CD4-positive, CD25-positive, alpha-beta regulatory T cell (primary cell): ENCODE results near the gene DMD. TPM values are rescaled to one million over a fixed set of nuclear protein-coding genes. Genes with fewer than 3 reads are reported as not detected.

Experiments used
- ATAC-seq, 2 donors: fragments of 150-1000 bp; cut with Tn5 transposase; one replicate each; pipeline ENCODE4 v1.10.0; 2021; ENCODE audit warnings: low read depth in 2 of 2, moderate number of reproducible peaks in 2 of 2, moderate library complexity in 1 of 2
- DNase-seq, 3 donors: peaks; one replicate each; pipeline versions ENCODE4 v3.0.0 to v3.0.0-alpha.2; 2012 to 2022; ENCODE audit warnings: mixed read lengths in 1 of 3
- H3K27ac ChIP-seq: one replicate; pipeline ENCODE4 v1.7.0; 2013; ENCODE audit warnings: mild to moderate bottlenecking, low read length; ENCODE audit not compliant: insufficient read depth, poor library complexity, severe bottlenecking
- H3K27me3 ChIP-seq: one replicate; pipeline ENCODE4 v1.7.0; 2013; ENCODE audit warnings: low read length; ENCODE audit not compliant: control insufficient read depth, insufficient read depth
- H3K36me3 ChIP-seq: one replicate; pipeline ENCODE4 v1.7.0; 2013; ENCODE audit warnings: mild to moderate bottlenecking, low read length, moderate library complexity; ENCODE audit not compliant: control insufficient read depth, insufficient read depth
- H3K4me1 ChIP-seq: 2 replicates; pipeline ENCODE4 v1.7.0; 2013; ENCODE audit warnings: mild to moderate bottlenecking, low read length; ENCODE audit not compliant: insufficient read depth, control insufficient read depth, poor library complexity, severe bottlenecking
- H3K4me3 ChIP-seq: one replicate; pipeline ENCODE4 v1.7.0; 2013; ENCODE audit warnings: low read depth, mild to moderate bottlenecking, low read length, moderate library complexity
- H3K9me3 ChIP-seq, 2 experiments: 1 replicate in 1 of 2; 2 replicates in 1 of 2; pipeline ENCODE4 v1.7.0; 2013; ENCODE audit warnings: low read length in 2 of 2, mild to moderate bottlenecking in 1 of 2, moderate library complexity in 1 of 2; ENCODE audit not compliant: control insufficient read depth in 2 of 2
- H3K27ac Mint-ChIP-seq, 3 donors: one replicate each; pipeline ENCODE4 v1.8.0; 2020 to 2022; ENCODE audit warnings: mild to moderate bottlenecking in 3 of 3, mixed read lengths in 3 of 3, moderate library complexity in 2 of 3
- H3K27me3 Mint-ChIP-seq: one replicate; pipeline ENCODE4 v1.8.0; 2022; ENCODE audit warnings: mild to moderate bottlenecking, mixed read lengths
- H3K36me3 Mint-ChIP-seq: one replicate; pipeline ENCODE4 v1.8.0; 2020; ENCODE audit warnings: mixed read lengths
- H3K4me1 Mint-ChIP-seq, 4 donors: one replicate each; pipeline ENCODE4 v1.8.0; 2020 to 2022; ENCODE audit warnings: mixed read lengths in 4 of 4, mild to moderate bottlenecking in 1 of 4
- H3K4me3 Mint-ChIP-seq, 4 donors: one replicate each; pipeline ENCODE4 v1.8.0; 2020 to 2022; ENCODE audit warnings: mild to moderate bottlenecking in 4 of 4, mixed read lengths in 4 of 4, moderate library complexity in 3 of 4
- H3K9me3 Mint-ChIP-seq, 7 donors: one replicate each; pipeline ENCODE4 v1.8.0; 2020 to 2022; ENCODE audit warnings: mixed read lengths in 7 of 7, mild to moderate bottlenecking in 3 of 7, moderate library complexity in 2 of 7
- polyA plus RNA-seq, 4 donors: library from polyadenylated mRNA; unstranded; fragments of 300-500 nt; fragmentation: Illumina TruSeq; gene quantifications; one replicate each; pipeline ENCODE4 v1.2.3, GENCODE V29; 2021
- total RNA-seq: library from RNA; stranded (reverse); gene quantifications from one replicate; pipeline ENCODE4 v1.2.3, GENCODE V29; 2022

DMD gene
- total RNA-seq = 2.8 TPM
- polyA plus RNA-seq = 1 to 10 TPM in 1 of 4 donors, under 1 TPM in 3; 0.20 to 1.2 (median 0.82) TPM

DNA sequence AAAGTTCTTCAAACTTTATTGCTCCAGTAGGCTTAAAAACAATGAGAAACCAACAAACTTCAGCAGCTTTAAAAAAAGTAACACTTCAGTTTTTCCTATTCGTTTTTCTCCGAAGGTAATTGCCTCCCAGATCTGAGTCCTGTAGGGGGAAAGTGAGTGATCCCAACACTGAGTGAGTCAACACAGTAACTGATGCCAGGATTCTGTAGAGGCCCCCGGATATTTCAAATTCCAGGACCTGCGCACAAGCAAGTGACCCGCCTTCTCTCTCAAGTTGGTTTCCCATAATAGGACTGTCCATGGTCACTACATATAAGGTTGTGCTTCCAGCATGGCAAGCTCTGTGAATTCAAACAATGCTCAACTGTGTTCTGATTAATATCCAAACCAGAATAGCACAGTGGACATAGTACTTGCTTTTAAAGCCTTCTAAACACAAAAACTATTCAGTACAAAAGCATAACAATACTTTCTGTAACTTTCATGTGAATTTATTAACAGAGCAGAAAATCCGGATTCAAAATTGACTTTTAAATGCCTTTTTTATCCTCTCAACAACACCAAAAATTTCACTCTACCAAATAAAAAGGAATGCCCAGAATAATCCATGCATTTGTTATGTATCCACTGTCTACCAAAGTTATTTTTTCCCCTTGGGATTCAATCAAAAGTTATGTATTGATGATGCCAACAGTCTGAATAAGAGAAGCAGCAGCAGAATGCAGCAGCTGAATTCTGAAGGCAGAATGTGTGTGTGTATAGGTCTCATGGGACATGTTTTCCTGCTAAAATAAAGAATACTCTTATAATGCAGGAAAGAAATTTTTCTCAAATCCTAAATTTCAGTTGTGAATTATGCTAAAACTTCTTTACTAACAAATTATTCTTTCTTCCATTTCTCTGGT, at the start of gene DMD:
DMD (minus strand) TSS at position 194 of the 905 bp plus-strand sequence. CDS start 237 bp downstream, outside the sequence.
- H3K36me3 Mint-ChIP-seq = no peaks in the 10 kb centered on the region
- H3K4me3 Mint-ChIP-seq = no peak within 1 kb of the TSS
- H3K4me1 Mint-ChIP-seq = no peaks in the 10 kb centered on the region
- DNase-seq (no peak), ATAC-seq (no peak)
- Histone ChIP-seq H3K4me1 (no peaks in the 10 kb centered on the region), H3K27ac (no peak within 1 kb of the TSS), H3K27me3 (no peaks in the 10 kb centered on the region), H3K36me3 (no peaks in the 10 kb centered on the region), H3K9me3 (no peaks in the 10 kb centered on the region), H3K4me3 (no peak within 1 kb of the TSS)
- no peak within 1 kb of the TSS for H3K27ac Mint-ChIP-seq
- H3K9me3 Mint-ChIP-seq = peaks cover 0 to 3% (median 0%) of the 10 kb centered on the region in 7 donors
- H3K27me3 Mint-ChIP-seq = no peaks in the 10 kb centered on the region

GRCh38 chrX:33252306-33252825, 41.0 kb upstream of the DMD start:
- H3K4me1 Mint-ChIP-seq = no peaks in the 10 kb centered on the region
- H3K36me3 Mint-ChIP-seq = no peaks in the 10 kb centered on the region
- H3K4me3 ChIP-seq = no peak overlapping the region
- no peaks in the 10 kb centered on the region for H3K27me3 ChIP-seq
- DNase-seq (no peak), ATAC-seq (no peak)
- H3K4me3 Mint-ChIP-seq = no peak overlapping the region
- H3K9me3 ChIP-seq = no peaks in the 10 kb centered on the region
- no peaks in the 10 kb centered on the region for H3K27me3 Mint-ChIP-seq
- no peaks in the 10 kb centered on the region for H3K36me3 ChIP-seq
- peaks cover 0 to 3% (median 0%) of the 10 kb centered on the region in 7 donors for H3K9me3 Mint-ChIP-seq
- no peaks in the 10 kb centered on the region for H3K4me1 ChIP-seq
- no peak overlapping the region for H3K27ac Mint-ChIP-seq
- no peak overlapping the region for H3K27ac ChIP-seq

GRCh38 chrX:33218819-33219218, 7.5 kb upstream of the DMD start:
- Mint-ChIP-seq H3K27ac (no peak overlapping the region), H3K36me3 (no peaks in the 10 kb centered on the region), H3K4me3 (no peak overlapping the region), H3K4me1 (no peaks in the 10 kb centered on the region), H3K9me3 (peaks cover 0 to 6% (median 1%) of the 10 kb centered on the region in 7 donors), H3K27me3 (no peaks in the 10 kb centered on the region)
- no peaks in the 10 kb centered on the region for H3K27me3 ChIP-seq
- no peaks in the 10 kb centered on the region for H3K4me1 ChIP-seq
- H3K9me3 ChIP-seq = no peaks in the 10 kb centered on the region
- no peaks in the 10 kb centered on the region for H3K36me3 ChIP-seq
- DNase-seq (no peak), ATAC-seq (no peak)
- H3K4me3 ChIP-seq = no peak overlapping the region
- no peak overlapping the region for H3K27ac ChIP-seq

DNA sequence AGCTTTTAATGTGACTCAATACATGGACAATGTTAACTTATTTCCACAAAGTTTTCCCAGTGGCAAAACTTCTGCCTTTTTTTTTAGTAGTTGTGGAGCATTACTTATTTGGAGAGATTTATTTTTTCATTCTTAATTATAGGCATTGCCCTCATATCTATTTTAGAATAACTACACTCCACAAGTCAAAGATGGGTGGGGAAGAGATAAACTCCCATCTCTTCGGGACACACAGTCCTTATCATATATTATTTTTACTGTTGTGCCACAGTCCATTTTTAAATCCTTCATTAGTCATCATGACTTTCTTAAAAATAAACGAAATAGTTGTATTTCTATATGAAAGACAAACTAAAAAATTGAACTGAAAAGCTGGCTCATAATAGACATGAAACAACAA, 1.2 kb downstream of the DMD start:
- Histone ChIP-seq H3K4me1 (no peaks in the 10 kb centered on the region), H3K9me3 (no peaks in the 10 kb centered on the region), H3K27me3 (no peaks in the 10 kb centered on the region), H3K36me3 (no peaks in the 10 kb centered on the region), H3K27ac (no peak overlapping the region), H3K4me3 (no peak overlapping the region)
- H3K27me3 Mint-ChIP-seq = no peaks in the 10 kb centered on the region
- no peaks in the 10 kb centered on the region for H3K36me3 Mint-ChIP-seq
- H3K4me1 Mint-ChIP-seq = no peaks in the 10 kb centered on the region
- H3K9me3 Mint-ChIP-seq = peaks cover 0 to 6% (median 0%) of the 10 kb centered on the region in 7 donors
- no peak overlapping the region for H3K4me3 Mint-ChIP-seq
- no peak overlapping the region for H3K27ac Mint-ChIP-seq
- ATAC-seq (no peak), DNase-seq (no peak)

GRCh38 chrX:33207056-33207455, 4.3 kb downstream of the DMD start:
- Histone ChIP-seq H3K9me3 (no peaks in the 10 kb centered on the region), H3K4me1 (no peaks in the 10 kb centered on the region), H3K4me3 (no peak overlapping the region), H3K27me3 (no peaks in the 10 kb centered on the region), H3K27ac (no peak overlapping the region), H3K36me3 (no peaks in the 10 kb centered on the region)
- H3K36me3 Mint-ChIP-seq = no peaks in the 10 kb centered on the region
- H3K4me3 Mint-ChIP-seq = no peak overlapping the region
- ATAC-seq (no peak), DNase-seq (no peak)
- H3K27ac Mint-ChIP-seq = no peak overlapping the region
- H3K27me3 Mint-ChIP-seq = no peaks in the 10 kb centered on the region
- H3K9me3 Mint-ChIP-seq = peaks cover 0 to 10% (median 4%) of the 10 kb centered on the region in 7 donors
- H3K4me1 Mint-ChIP-seq = no peaks in the 10 kb centered on the region

DNA sequence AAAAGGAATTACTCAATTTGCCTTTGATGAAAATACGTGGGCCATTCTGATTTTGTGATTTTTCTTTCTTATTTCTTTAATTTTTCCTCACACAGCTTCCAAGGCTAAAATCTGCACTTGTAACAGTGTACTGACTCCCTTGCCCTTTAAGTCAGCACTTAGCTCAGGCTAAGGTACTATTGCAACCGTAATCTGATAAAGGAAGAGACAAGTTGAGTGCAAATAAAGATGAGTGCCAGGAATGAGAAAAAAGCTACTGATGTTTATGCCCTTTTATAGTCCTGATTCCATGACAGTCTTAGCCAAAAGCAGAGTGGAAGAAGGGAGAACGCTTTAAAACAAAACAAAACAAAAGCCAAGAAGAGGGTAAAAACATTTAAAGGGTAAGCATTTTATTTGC, 6.0 kb downstream of the DMD start:
- Mint-ChIP-seq H3K27ac (no peak overlapping the region), H3K36me3 (no peaks in the 10 kb centered on the region), H3K4me1 (no peaks in the 10 kb centered on the region), H3K4me3 (no peak overlapping the region), H3K27me3 (no peaks in the 10 kb centered on the region), H3K9me3 (peaks cover 0 to 10% (median 4%) of the 10 kb centered on the region in 7 donors)
- Histone ChIP-seq H3K27ac (no peak overlapping the region), H3K36me3 (no peaks in the 10 kb centered on the region), H3K4me3 (no peak overlapping the region), H3K9me3 (no peaks in the 10 kb centered on the region), H3K27me3 (no peaks in the 10 kb centered on the region), H3K4me1 (no peaks in the 10 kb centered on the region)
- ATAC-seq = no peak
- DNase-seq = no peak

GRCh38 chrX:33204889-33205288, 6.5 kb downstream of the DMD start:
- H3K9me3 ChIP-seq = no peaks in the 10 kb centered on the region
- H3K4me3 ChIP-seq = no peak overlapping the region
- ATAC-seq = no peak
- no peaks in the 10 kb centered on the region for H3K4me1 ChIP-seq
- Mint-ChIP-seq H3K27me3 (no peaks in the 10 kb centered on the region), H3K27ac (no peak overlapping the region), H3K9me3 (peaks cover 0 to 10% (median 4%) of the 10 kb centered on the region in 7 donors), H3K4me3 (no peak overlapping the region), H3K4me1 (no peaks in the 10 kb centered on the region), H3K36me3 (no peaks in the 10 kb centered on the region)
- H3K27ac ChIP-seq = no peak overlapping the region
- no peak for DNase-seq
- H3K27me3 ChIP-seq = no peaks in the 10 kb centered on the region
- no peaks in the 10 kb centered on the region for H3K36me3 ChIP-seq
